Ishikawa (cell line): ENCODE data around the gene COL2A1.

Source experiments
- CREB1 ChIP-seq: IDR thresholded peaks from 2 replicates; pipeline ENCODE4 v1.6.1; 2012; ENCODE audit warnings: low read depth
- FOXM1 ChIP-seq: IDR thresholded peaks from 2 replicates; pipeline ENCODE4 v1.6.1; 2012; ENCODE audit warnings: low read depth, borderline replicate concordance
- USF1 ChIP-seq: IDR thresholded peaks from 2 replicates; pipeline ENCODE4 v1.6.1; 2012
- TF ChIP-seq, protein P1 (sequence below): IDR thresholded peaks from 2 replicates; pipeline ENCODE4 v1.6.1; 2012; ENCODE audit warnings: low read depth, mild to moderate bottlenecking

DNA sequence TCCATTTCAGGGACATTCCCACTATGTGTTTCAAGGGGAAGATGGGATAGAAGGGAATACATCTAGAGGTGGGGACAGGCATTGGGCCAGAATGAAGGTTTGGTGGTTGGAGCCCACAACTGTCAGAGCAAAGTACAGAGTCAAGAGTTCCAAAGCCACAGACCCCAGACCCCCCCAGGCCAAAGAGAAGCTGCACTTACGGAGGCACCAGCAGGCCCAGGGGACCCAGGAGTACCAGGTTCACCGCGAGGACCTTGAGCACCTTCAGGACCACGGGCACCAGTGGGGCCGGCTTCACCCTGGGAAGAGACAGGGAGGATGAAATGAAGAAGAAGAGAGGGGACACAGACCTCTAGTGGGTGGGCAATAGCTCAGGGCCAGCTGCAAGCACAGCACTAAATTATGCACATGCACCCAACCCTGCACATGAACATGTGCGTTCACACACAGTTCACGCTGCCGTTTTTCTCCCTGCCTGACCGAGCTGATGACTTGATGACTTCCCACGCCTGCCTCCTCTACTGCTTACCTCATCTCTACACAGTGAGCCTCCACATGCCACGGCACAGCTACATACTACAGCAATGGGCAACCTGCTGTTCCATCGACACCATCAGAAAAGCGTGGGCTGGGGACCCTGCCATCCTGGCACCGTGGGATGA lies 16.7 kb downstream of the COL2A1 start:
- TF ChIP-seq CREB1, result no peak
- no peak for TF ChIP-seq FOXM1
- TF ChIP-seq USF1, result no peak
- TF ChIP-seq, protein P1, sequence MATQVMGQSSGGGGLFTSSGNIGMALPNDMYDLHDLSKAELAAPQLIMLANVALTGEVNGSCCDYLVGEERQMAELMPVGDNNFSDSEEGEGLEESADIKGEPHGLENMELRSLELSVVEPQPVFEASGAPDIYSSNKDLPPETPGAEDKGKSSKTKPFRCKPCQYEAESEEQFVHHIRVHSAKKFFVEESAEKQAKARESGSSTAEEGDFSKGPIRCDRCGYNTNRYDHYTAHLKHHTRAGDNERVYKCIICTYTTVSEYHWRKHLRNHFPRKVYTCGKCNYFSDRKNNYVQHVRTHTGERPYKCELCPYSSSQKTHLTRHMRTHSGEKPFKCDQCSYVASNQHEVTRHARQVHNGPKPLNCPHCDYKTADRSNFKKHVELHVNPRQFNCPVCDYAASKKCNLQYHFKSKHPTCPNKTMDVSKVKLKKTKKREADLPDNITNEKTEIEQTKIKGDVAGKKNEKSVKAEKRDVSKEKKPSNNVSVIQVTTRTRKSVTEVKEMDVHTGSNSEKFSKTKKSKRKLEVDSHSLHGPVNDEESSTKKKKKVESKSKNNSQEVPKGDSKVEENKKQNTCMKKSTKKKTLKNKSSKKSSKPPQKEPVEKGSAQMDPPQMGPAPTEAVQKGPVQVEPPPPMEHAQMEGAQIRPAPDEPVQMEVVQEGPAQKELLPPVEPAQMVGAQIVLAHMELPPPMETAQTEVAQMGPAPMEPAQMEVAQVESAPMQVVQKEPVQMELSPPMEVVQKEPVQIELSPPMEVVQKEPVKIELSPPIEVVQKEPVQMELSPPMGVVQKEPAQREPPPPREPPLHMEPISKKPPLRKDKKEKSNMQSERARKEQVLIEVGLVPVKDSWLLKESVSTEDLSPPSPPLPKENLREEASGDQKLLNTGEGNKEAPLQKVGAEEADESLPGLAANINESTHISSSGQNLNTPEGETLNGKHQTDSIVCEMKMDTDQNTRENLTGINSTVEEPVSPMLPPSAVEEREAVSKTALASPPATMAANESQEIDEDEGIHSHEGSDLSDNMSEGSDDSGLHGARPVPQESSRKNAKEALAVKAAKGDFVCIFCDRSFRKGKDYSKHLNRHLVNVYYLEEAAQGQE, result no peak
